ENCODE measurements around the gene RFPL4A.

Gene RFPL4A

DNA sequence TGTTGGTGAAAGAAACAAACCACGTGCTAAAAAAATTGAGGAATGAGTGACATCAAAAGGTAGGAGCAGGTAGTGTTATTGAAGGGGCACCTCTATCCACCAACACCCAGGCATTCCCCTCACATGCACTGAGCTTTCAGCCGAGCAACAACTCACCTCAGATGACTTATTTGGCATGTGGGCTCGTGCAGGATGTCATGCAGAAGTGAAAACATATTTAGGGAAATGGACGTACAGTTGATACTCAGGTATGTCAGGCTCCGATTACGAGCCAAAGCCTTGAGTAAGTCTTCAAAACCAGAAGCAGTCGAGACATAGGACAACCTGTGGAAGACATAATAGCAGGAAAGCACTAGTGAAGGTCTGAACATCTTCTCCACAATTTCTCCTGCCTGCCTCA is 42.5 kb downstream of the RFPL4A start:
- 63 to 66% methylated on average over 7 of the region's 7 CpGs for WGBS, 2 experiments
- no peaks in the 10 kb centered on the region for H3K36me3 ChIP-seq (ENCODE audit: control insufficient read depth, insufficient read depth, low read length)
- H3K4me3 ChIP-seq (ENCODE audit: insufficient read depth, low read depth, low read length), result no peak overlapping the region
- no peaks in the 10 kb centered on the region for H3K27me3 ChIP-seq (ENCODE audit: control insufficient read depth, insufficient read depth, low read length, poor library complexity, severe bottlenecking)
- no peaks in the 10 kb centered on the region for H3K9me3 ChIP-seq (ENCODE audit: control insufficient read depth, low read length)
- no peaks in the 10 kb centered on the region for H3K4me1 ChIP-seq (ENCODE audit: control insufficient read depth, insufficient read depth, low read length)
- no peak overlapping the region for H3K27ac ChIP-seq (ENCODE audit: insufficient read depth, low read depth, low read length, poor library complexity, severe bottlenecking)

DNA sequence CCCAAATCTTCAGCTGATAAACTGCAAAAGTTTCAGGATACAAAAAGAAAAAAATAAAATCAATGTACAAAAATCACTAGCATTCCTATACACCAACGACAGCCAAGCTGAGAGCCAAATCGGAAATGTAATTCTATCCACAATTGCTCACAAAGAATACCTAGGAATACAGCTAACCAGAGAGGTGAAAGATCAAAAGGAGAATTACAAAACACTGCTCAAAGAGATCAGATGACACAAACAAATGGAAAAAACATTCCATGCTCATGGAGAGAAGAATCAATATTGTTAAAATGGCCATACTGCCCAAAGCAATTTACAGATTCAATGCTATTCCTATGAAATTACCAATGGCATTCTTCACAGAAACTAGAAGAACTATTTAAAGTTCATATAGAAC is 43.4 kb downstream of the RFPL4A start:
- WGBS, 2 experiments, result 63 to 86% methylated on average over 2 of the region's 2 CpGs
- no peaks in the 10 kb centered on the region for H3K9me3 ChIP-seq (ENCODE audit: control insufficient read depth, low read length)
- H3K4me1 ChIP-seq (ENCODE audit: control insufficient read depth, insufficient read depth, low read length), result no peaks in the 10 kb centered on the region
- no peaks in the 10 kb centered on the region for H3K27me3 ChIP-seq (ENCODE audit: control insufficient read depth, insufficient read depth, low read length, poor library complexity, severe bottlenecking)
- H3K4me3 ChIP-seq (ENCODE audit: insufficient read depth, low read depth, low read length), result no peak overlapping the region
- no peak overlapping the region for H3K27ac ChIP-seq (ENCODE audit: insufficient read depth, low read depth, low read length, poor library complexity, severe bottlenecking)
- H3K36me3 ChIP-seq (ENCODE audit: control insufficient read depth, insufficient read depth, low read length), result no peaks in the 10 kb centered on the region

DNA sequence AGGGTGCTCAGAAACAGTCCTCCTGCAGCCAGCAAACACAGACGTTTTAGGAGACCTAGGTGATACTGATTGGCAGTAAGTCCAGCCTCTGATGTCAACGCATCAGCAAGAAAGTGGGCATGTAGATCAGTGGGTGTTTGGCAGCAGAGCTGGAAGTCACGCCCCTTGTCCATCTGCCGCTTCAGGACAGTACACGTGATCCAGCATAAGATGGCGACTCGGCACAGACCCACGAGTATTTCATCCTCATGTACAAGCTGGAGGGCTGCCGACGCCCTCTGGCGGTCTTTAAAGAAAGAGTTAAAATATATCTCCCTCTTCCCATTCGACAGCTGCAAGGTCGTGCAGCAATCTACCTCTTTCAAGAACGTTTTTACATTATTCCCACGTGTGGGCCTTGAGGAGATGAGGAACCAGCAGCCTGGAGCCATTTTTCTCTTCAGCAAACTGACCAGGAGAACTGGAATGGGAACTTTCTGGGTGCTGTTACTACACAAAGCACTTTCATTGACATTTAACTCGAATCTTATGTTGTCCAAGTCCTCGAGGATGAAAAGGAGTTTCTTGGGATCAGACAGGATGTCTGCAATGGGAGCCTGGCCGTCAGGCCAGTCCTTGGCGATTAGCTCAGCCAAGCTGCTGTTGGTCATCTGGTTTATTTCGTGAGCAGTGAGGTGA is 50.6 kb downstream of the RFPL4A start:
- no peak overlapping the region for H3K27ac ChIP-seq (ENCODE audit: insufficient read depth, low read depth, low read length, poor library complexity, severe bottlenecking)
- 51 to 54% methylated on average over 20 of the region's 20 CpGs for WGBS, 2 experiments
- no peaks in the 10 kb centered on the region for H3K27me3 ChIP-seq (ENCODE audit: control insufficient read depth, insufficient read depth, low read length, poor library complexity, severe bottlenecking)
- no peaks in the 10 kb centered on the region for H3K4me1 ChIP-seq (ENCODE audit: control insufficient read depth, insufficient read depth, low read length)
- no peak overlapping the region for H3K4me3 ChIP-seq (ENCODE audit: insufficient read depth, low read depth, low read length)
- peaks cover 6% of the 10 kb centered on the region for H3K9me3 ChIP-seq (ENCODE audit: control insufficient read depth, low read length)
- H3K36me3 ChIP-seq (ENCODE audit: control insufficient read depth, insufficient read depth, low read length), result no peaks in the 10 kb centered on the region

DNA sequence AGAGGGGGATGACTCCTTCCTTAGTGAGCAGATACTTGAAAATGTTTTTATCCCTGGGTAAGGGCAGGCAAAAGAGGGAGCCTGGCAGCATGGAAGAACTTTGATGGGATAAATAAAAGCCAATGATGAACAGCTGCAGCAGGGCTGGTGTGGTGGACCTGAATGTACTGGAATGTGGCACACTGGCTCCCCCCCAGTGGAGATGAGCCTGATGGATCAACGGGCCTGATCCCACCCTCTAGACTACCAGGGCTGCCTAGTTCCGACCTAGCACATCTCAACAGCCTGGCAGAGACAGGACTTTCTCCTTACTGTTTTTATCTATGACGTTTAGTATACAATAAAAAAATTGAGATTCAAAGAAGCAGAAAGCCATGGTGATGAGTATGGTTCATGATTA is 52.4 kb downstream of the RFPL4A start:
- Histone ChIP-seq H3K27ac (ENCODE audit: insufficient read depth, low read depth, low read length, poor library complexity, severe bottlenecking) (no peak overlapping the region), H3K4me1 (ENCODE audit: control insufficient read depth, insufficient read depth, low read length) (no peaks in the 10 kb centered on the region), H3K27me3 (ENCODE audit: control insufficient read depth, insufficient read depth, low read length, poor library complexity, severe bottlenecking) (no peaks in the 10 kb centered on the region), H3K4me3 (ENCODE audit: insufficient read depth, low read depth, low read length) (no peak overlapping the region), H3K9me3 (ENCODE audit: control insufficient read depth, low read length) (peaks cover 6% of the 10 kb centered on the region), H3K36me3 (ENCODE audit: control insufficient read depth, insufficient read depth, low read length) (no peaks in the 10 kb centered on the region)
- 59 to 78% methylated on average over 2 to 3 of the region's 3 CpGs for whole genome bisulfite sequencing, 2 experiments

DNA sequence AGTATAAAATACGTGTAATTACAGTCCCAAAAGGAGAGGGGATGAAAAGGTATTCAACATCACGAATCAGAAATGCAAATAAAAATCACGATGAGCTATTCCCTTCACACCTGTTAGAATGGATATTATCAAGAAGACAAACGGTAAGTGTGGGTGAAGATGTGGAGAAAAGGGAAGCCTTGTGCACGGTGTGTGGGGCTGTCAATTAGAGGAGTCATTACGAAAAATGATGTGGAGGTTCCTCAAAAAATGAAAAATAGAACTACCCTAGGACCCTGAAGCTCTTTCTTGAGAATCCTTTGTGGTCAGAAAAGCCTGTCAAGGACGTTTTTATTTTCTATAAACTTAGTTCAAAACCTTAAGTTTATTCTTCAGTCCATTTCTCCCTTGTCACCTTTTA is 53.6 kb downstream of the RFPL4A start:
- Histone ChIP-seq H3K27me3 (ENCODE audit: control insufficient read depth, insufficient read depth, low read length, poor library complexity, severe bottlenecking) (no peaks in the 10 kb centered on the region), H3K27ac (ENCODE audit: insufficient read depth, low read depth, low read length, poor library complexity, severe bottlenecking) (no peak overlapping the region), H3K4me3 (ENCODE audit: insufficient read depth, low read depth, low read length) (no peak overlapping the region), H3K9me3 (ENCODE audit: control insufficient read depth, low read length) (peaks cover 6% of the 10 kb centered on the region), H3K4me1 (ENCODE audit: control insufficient read depth, insufficient read depth, low read length) (no peaks in the 10 kb centered on the region), H3K36me3 (ENCODE audit: control insufficient read depth, insufficient read depth, low read length) (no peaks in the 10 kb centered on the region)
- whole genome bisulfite sequencing, 2 experiments, result 44 to 47% methylated on average over 7 of the region's 7 CpGs
